H1 (cell line): ENCODE data around the gene ALPK3. TPM values are rescaled to one million over a fixed set of nuclear protein-coding genes. Genes with fewer than 3 reads are reported as not detected.

ENCODE experiments used
- ASH2L ChIP-seq: fragments of 200-600, 300-600 bp; sonication (generic); IDR thresholded peaks from one replicate; pipeline ENCODE4 v1.7.1; 2017; ENCODE audit warnings: low read length
- ATF2 ChIP-seq: IDR thresholded peaks from 2 replicates; pipeline ENCODE4 v1.6.1; 2012; ENCODE audit warnings: low read length, inconsistent platforms
- BCL11A ChIP-seq, 2 experiments: IDR thresholded peaks; one replicate each; pipeline ENCODE4 v1.6.1; 2011; ENCODE audit warnings: low read depth in 2 of 2, low read length in 2 of 2, mild to moderate bottlenecking in 2 of 2
- CBX8 ChIP-seq: fragments of 300-800, 300-1000 bp; sonication (generic); IDR thresholded peaks from 2 replicates; pipeline ENCODE4 v1.7.1; 2016; ENCODE audit warnings: low read depth, low read length, borderline replicate concordance
- CTBP2 ChIP-seq: IDR thresholded peaks from 2 replicates; pipeline ENCODE4 v1.7.0; 2011; ENCODE audit warnings: borderline replicate concordance, mild to moderate bottlenecking, moderate library complexity, mixed read lengths, low read length; ENCODE audit not compliant: insufficient read depth, insufficient read length
- EGR1 ChIP-seq: IDR thresholded peaks from 2 replicates; pipeline ENCODE4 v1.6.1; 2011; ENCODE audit warnings: low read depth, low read length, borderline replicate concordance
- EZH2 ChIP-seq: fragments of 200-600 bp; sonication (generic); IDR thresholded peaks from 2 replicates; pipeline ENCODE4 v1.7.1; 2012; ENCODE audit warnings: low read depth, mild to moderate bottlenecking, moderate library complexity, low read length, inconsistent platforms; ENCODE audit not compliant: severe bottlenecking
- FOSL1 ChIP-seq: IDR thresholded peaks from 2 replicates; pipeline ENCODE4 v1.6.1; 2011; ENCODE audit warnings: mild to moderate bottlenecking, low read depth, low read length, moderate library complexity; ENCODE audit not compliant: insufficient read depth
- JUN ChIP-seq: IDR thresholded peaks from 2 replicates; pipeline ENCODE4 v1.6.1; 2011; ENCODE audit warnings: low read depth, mild to moderate bottlenecking, improper control_type of control experiment, low read length
- MAX ChIP-seq: IDR thresholded peaks from 2 replicates; pipeline ENCODE4 v1.6.1; 2012; ENCODE audit warnings: inconsistent platforms
- NANOG ChIP-seq: IDR thresholded peaks from 2 replicates; pipeline ENCODE4 v1.6.1; 2011; ENCODE audit warnings: low read length, low read depth, mild to moderate bottlenecking, inconsistent platforms; ENCODE audit not compliant: insufficient read depth, poor library complexity, severe bottlenecking
- NRF1 ChIP-seq: IDR thresholded peaks from 2 replicates; pipeline ENCODE4 v1.6.1; 2011; ENCODE audit warnings: mild to moderate bottlenecking, low read depth, low read length, improper control_type of control experiment
- RNF2 ChIP-seq: fragments of 200-900, 300-1000 bp; sonication (generic); IDR thresholded peaks from 2 replicates; pipeline ENCODE4 v1.7.1; 2016; ENCODE audit warnings: borderline replicate concordance, low read depth, mild to moderate bottlenecking, antibody characterized with exemption, low read length; ENCODE audit not compliant: poor library complexity, severe bottlenecking; ENCODE audit errors: missing control alignments
- SIX5 ChIP-seq: IDR thresholded peaks from 2 replicates; pipeline ENCODE4 v1.6.1; 2011; ENCODE audit warnings: mild to moderate bottlenecking, low read depth, low read length
- SP2 ChIP-seq: IDR thresholded peaks from 2 replicates; pipeline ENCODE4 v1.6.1; 2012; ENCODE audit warnings: mild to moderate bottlenecking, low read length, inconsistent platforms
- SUZ12 ChIP-seq: fragments of 200-600 bp; sonication (generic); IDR thresholded peaks from 2 replicates; pipeline ENCODE4 v1.6.1; 2012; ENCODE audit warnings: mild to moderate bottlenecking, inconsistent platforms, low read length, moderate library complexity, mixed read lengths
- polyA plus RNA-seq, 7 experiments: library from polyadenylated mRNA; depleted of rRNA in 3 of 7; stranded (reverse) in 5 of 7; unstranded in 2 of 7; fragments of >200 nt in 5 of 7; fragments of 200-250 nt in 2 of 7; gene quantifications; 1 replicate in 5 of 7; 2 replicates in 1 of 7; 4 replicates in 1 of 7; pipeline versions ENCODE4 v1.2.1 to v1.2.3, GENCODE V29; 2011 to 2013; ENCODE audit warnings: missing spikeins in 2 of 7, mixed read lengths in 2 of 7
- total RNA-seq: library from RNA; stranded (reverse); fragmentation: NEBNext Ultra II Directional; extraction: Animal tissue kit (Norgen Biotek cat#: 25700); gene quantifications from 2 replicates; pipeline ENCODE4 v1.2.1, GENCODE V29; 2021
- TF ChIP-seq, protein P1 (sequence below), 3 experiments: IDR thresholded peaks; 1 replicate in 2 of 3; 2 replicates in 1 of 3; pipeline versions ENCODE4 v1.5.1 to v1.6.1; 2011; ENCODE audit warnings: low read length in 3 of 3, mild to moderate bottlenecking in 3 of 3, inconsistent platforms in 2 of 3, low read depth in 1 of 3, moderate library complexity in 1 of 3; ENCODE audit not compliant: insufficient read depth in 1 of 3; ENCODE audit errors: control extremely low read depth in 1 of 3

Gene ALPK3
- total and polyA plus RNA-seq, 2 of the 8 experiments (the other 6 are each of a cell fraction or from before 2014, with no cell fraction given): 4.4 to 19.2 TPM

DNA sequence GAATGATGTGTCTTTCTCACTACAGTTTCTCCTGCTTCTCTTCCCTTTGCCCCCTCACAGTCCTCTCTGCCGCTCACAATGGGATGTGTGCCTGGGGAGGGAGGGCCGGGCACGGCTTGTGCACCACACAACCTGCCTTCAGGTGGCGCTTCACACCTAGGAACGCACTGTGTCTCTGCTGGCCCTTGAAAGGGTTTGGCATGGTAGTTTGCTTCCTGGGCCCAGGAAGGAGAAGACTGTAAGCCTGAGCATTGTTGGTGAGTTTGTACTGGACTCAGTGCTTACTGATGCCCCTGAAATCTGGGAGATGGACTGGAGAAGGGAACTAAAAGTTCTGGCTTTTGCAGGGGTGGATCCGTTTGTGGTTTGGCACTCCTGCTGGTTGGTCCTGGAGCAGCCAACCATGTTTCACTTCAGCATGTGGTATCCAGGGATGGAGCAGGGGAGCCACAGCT, 9.2 kb downstream of the ALPK3 start (continued):
- TF ChIP-seq, protein P1, sequence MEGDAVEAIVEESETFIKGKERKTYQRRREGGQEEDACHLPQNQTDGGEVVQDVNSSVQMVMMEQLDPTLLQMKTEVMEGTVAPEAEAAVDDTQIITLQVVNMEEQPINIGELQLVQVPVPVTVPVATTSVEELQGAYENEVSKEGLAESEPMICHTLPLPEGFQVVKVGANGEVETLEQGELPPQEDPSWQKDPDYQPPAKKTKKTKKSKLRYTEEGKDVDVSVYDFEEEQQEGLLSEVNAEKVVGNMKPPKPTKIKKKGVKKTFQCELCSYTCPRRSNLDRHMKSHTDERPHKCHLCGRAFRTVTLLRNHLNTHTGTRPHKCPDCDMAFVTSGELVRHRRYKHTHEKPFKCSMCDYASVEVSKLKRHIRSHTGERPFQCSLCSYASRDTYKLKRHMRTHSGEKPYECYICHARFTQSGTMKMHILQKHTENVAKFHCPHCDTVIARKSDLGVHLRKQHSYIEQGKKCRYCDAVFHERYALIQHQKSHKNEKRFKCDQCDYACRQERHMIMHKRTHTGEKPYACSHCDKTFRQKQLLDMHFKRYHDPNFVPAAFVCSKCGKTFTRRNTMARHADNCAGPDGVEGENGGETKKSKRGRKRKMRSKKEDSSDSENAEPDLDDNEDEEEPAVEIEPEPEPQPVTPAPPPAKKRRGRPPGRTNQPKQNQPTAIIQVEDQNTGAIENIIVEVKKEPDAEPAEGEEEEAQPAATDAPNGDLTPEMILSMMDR (IDR thresholded peaks at IDR 0.05; ENCODE audit: control extremely low read depth in 1 of 3, insufficient read depth in 1 of 3, low read depth in 1 of 3, low read length in 3 of 3): peak; percentile 74 to 99 (median 90)
- TF ChIP-seq EZH2: no peak
- no peak for TF ChIP-seq SP2
- no peak for TF ChIP-seq NANOG
- no peak for TF ChIP-seq NRF1
- no peak for TF ChIP-seq SUZ12
- peak; percentile 46 for TF ChIP-seq MAX
- TF ChIP-seq CBX8: no peak
- TF ChIP-seq FOSL1: no peak
- no peak for TF ChIP-seq CTBP2
- no peak for TF ChIP-seq EGR1
- no peak for TF ChIP-seq SIX5
- TF ChIP-seq RNF2: no peak
- TF ChIP-seq ATF2: no peak
- TF ChIP-seq ASH2L: peak; percentile 58
- no peak for TF ChIP-seq JUN
- TF ChIP-seq BCL11A (IDR thresholded peaks at IDR 0.05; ENCODE audit: low read depth in 2 of 2, low read length in 2 of 2): no peak
- TF ChIP-seq, all 59 proteins: peak for 4
